Measurements from ENCODE around the gene UBE2G1.

UBE2G1 gene

DNA sequence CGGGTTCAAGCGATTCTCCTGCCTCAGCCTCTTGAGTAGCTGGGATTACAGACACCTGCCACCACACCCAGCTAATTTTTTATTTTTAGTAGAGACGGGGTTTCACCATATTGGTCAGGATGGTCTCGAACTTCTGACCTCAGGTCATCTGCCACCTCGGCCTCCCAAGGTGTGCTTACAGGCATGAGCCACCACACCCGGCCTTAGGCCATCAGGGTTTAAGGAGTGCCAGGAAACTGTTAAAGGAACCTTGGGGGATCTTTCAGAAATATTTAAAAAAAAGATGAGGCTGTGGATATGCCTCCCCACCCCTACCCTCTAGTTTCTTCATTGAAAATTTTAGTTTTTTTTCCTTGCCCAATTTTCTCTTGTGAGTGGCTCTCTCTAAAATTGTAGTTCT, 31.4 kb upstream of the UBE2G1 start:
- Histone ChIP-seq H3K4me1 (no peaks in the 10 kb centered on the region), H3K36me3 (ENCODE audit: control insufficient read depth, insufficient read depth, low read length) (no peaks in the 10 kb centered on the region), H3K9ac (no peak overlapping the region), H3K27ac (no peak overlapping the region), H3K4me3 (ENCODE audit: low read depth, low read length) (no peak overlapping the region), H3K79me2 (no peaks in the 10 kb centered on the region), H3K27me3 (ENCODE audit: control insufficient read depth, insufficient read depth, low read length) (no peaks in the 10 kb centered on the region), H3K9me3 (ENCODE audit: control insufficient read depth, low read length) (no peaks in the 10 kb centered on the region), H3K4me2 (ENCODE audit: low read length) (no peak overlapping the region), H2AFZ (no peak overlapping the region)
- TF ChIP-seq, protein P1, sequence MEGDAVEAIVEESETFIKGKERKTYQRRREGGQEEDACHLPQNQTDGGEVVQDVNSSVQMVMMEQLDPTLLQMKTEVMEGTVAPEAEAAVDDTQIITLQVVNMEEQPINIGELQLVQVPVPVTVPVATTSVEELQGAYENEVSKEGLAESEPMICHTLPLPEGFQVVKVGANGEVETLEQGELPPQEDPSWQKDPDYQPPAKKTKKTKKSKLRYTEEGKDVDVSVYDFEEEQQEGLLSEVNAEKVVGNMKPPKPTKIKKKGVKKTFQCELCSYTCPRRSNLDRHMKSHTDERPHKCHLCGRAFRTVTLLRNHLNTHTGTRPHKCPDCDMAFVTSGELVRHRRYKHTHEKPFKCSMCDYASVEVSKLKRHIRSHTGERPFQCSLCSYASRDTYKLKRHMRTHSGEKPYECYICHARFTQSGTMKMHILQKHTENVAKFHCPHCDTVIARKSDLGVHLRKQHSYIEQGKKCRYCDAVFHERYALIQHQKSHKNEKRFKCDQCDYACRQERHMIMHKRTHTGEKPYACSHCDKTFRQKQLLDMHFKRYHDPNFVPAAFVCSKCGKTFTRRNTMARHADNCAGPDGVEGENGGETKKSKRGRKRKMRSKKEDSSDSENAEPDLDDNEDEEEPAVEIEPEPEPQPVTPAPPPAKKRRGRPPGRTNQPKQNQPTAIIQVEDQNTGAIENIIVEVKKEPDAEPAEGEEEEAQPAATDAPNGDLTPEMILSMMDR (IDR thresholded peaks at IDR 0.05): no peak

DNA sequence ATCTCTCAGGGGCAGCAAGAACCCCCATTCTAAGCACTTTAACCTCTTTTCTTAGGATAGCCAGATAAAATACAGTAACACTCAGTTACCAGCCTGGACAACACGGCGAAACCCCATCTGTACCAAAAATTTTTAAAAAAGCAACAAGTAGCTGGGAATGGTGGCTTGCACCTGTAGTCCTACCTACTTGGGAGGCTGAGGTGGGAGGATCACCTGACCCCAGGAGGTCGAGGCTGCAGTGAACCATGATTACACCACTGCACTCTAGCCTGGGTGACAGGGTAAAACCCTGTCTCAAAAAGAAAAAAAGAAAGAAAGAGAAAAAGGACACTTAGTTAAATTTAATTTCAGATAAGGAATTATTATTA, 28.6 kb upstream of the UBE2G1 start:
- TF ChIP-seq, protein P1 (IDR thresholded peaks at IDR 0.05): no peak
- Histone ChIP-seq H3K4me3 (ENCODE audit: low read depth, low read length) (no peak overlapping the region), H3K27me3 (ENCODE audit: control insufficient read depth, insufficient read depth, low read length) (no peaks in the 10 kb centered on the region), H2AFZ (no peak overlapping the region), H3K9me3 (ENCODE audit: control insufficient read depth, low read length) (no peaks in the 10 kb centered on the region), H3K4me1 (no peaks in the 10 kb centered on the region), H3K9ac (no peak overlapping the region), H3K4me2 (ENCODE audit: low read length) (no peak overlapping the region), H3K36me3 (ENCODE audit: control insufficient read depth, insufficient read depth, low read length) (no peaks in the 10 kb centered on the region), H3K27ac (no peak overlapping the region), H3K79me2 (no peaks in the 10 kb centered on the region)

DNA sequence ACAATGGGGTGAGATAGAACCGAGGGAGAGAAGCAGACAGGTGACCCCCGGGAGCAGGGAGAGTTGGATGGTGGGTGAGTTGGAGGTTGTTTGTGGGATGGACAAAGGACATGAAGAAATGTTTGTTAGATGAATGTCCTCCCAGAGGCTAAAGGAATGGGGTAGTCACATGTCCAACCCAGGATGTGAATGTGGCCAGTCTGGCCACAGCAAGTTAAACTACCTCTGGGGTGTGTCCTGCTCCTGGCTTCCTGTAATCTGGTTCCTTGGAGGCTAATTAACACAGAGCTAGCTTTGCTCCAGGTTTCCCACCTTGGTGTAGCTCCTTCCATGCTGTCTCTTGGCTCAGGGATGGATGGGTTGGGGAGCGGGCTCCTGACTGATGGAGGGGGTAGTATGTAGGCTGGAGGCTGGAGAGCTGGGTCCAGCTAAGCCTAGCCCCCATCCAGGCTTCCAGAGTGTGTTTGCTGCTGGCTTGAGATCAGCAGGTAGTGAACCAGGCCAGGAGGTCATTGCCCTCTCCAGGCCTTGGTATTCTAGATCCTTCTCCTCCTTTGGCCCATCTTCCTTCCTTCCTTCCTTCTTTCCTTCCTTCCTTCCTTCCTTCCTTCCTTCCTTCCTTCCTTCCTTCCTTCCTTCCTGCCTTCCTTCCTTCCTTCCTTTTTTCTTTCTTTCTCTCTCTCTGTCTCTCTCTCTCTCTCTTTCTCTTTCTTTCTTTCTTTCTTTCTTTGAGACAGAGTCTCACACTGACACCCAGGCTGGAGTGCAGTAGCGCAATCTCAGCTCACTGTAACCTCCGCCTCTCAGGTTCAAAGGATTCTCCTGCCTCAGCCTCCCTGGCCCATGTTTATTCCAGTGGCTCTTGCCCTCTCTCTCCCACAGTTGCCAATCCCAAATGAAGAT, 28.0 kb upstream of the UBE2G1 start:
- no peak overlapping the region for H3K4me2 ChIP-seq (ENCODE audit: low read length)
- no peaks in the 10 kb centered on the region for H3K9me3 ChIP-seq (ENCODE audit: control insufficient read depth, low read length)
- no peak overlapping the region for H2AFZ ChIP-seq
- H3K79me2 ChIP-seq: no peaks in the 10 kb centered on the region
- H3K27ac ChIP-seq: no peak overlapping the region
- H3K4me3 ChIP-seq (ENCODE audit: low read depth, low read length): no peak overlapping the region
- TF ChIP-seq, protein P1 (IDR thresholded peaks at IDR 0.05): no peak
- H3K9ac ChIP-seq: no peak overlapping the region
- H3K27me3 ChIP-seq (ENCODE audit: control insufficient read depth, insufficient read depth, low read length): no peaks in the 10 kb centered on the region
- no peaks in the 10 kb centered on the region for H3K36me3 ChIP-seq (ENCODE audit: control insufficient read depth, insufficient read depth, low read length)
- no peaks in the 10 kb centered on the region for H3K4me1 ChIP-seq

DNA sequence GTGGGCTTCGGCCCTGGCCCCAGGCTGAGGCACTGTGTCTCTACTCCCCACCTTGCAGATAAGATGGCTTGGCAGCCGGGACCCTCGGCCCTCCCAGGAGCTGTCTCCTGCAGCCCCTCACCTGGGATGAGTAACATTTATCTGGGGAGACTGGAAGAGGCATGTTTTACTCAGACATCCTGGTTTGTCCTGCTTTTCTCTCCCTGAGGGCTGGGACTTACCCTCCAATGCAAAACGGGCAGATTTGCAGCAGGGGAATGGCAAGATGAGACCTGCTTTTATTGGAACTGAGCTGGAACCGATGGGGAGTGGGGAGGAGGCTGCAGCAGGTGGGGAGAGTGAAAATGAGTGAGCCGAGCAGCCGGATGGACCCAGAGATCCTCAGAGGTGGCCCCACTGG, 27.3 kb upstream of the UBE2G1 start:
- no peaks in the 10 kb centered on the region for H3K36me3 ChIP-seq (ENCODE audit: control insufficient read depth, insufficient read depth, low read length)
- H3K79me2 ChIP-seq: no peaks in the 10 kb centered on the region
- no peak overlapping the region for H3K9ac ChIP-seq
- no peak overlapping the region for H3K4me2 ChIP-seq (ENCODE audit: low read length)
- H3K9me3 ChIP-seq (ENCODE audit: control insufficient read depth, low read length): no peaks in the 10 kb centered on the region
- no peaks in the 10 kb centered on the region for H3K4me1 ChIP-seq
- H3K27me3 ChIP-seq (ENCODE audit: control insufficient read depth, insufficient read depth, low read length): no peaks in the 10 kb centered on the region
- TF ChIP-seq, protein P1 (IDR thresholded peaks at IDR 0.05): no peak
- no peak overlapping the region for H3K27ac ChIP-seq
- H3K4me3 ChIP-seq (ENCODE audit: low read depth, low read length): no peak overlapping the region
- H2AFZ ChIP-seq: no peak overlapping the region

DNA sequence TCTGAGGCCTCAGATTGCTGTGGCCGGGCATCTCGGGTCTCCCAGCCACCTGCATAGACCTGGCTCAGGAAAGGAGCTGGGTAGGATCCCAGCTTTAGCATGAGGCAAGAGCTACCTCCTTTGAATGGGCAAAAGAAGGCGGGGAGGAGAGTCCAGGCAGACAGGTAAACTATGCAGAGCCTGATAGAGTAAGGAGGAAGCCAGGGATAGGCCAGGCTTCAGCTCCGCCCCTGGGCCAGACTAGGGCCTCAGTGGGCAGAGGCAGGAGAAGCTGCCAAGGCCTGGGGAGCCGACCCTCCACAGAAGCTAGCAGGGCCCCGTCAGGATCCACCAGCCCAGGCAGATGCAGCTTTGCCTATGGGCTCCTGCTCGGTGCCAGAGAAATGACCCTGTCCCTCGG, 22.6 kb upstream of the UBE2G1 start:
- H3K4me1 ChIP-seq: no peaks in the 10 kb centered on the region
- no peaks in the 10 kb centered on the region for H3K36me3 ChIP-seq (ENCODE audit: control insufficient read depth, insufficient read depth, low read length)
- H3K9ac ChIP-seq: no peak overlapping the region
- H3K4me3 ChIP-seq (ENCODE audit: low read depth, low read length): no peak overlapping the region
- H3K27ac ChIP-seq: no peak overlapping the region
- no peaks in the 10 kb centered on the region for H3K9me3 ChIP-seq (ENCODE audit: control insufficient read depth, low read length)
- TF ChIP-seq, protein P1 (IDR thresholded peaks at IDR 0.05): no peak
- no peaks in the 10 kb centered on the region for H3K79me2 ChIP-seq
- no peaks in the 10 kb centered on the region for H3K27me3 ChIP-seq (ENCODE audit: control insufficient read depth, insufficient read depth, low read length)
- H3K4me2 ChIP-seq (ENCODE audit: low read length): no peak overlapping the region
- peak overlapping the region; percentile 15 for H2AFZ ChIP-seq
